Activated T-cell treated with anti-CD3 and anti-CD28 coated beads, Interleukin-2, amount 50 U/mL, for 4 hours (primary cell): ENCODE results near the gene ATP10A. TPM values are rescaled to one million over a fixed set of nuclear protein-coding genes. Genes with fewer than 3 reads are reported as not detected.
A peak's percentile ranks its signal among the peaks of the same experiment; 100 is the strongest.

Source experiments
- ATAC-seq, 2 donors: fragments of 200-7000 bp; cut with Tn5 transposase; one replicate each; pipeline ENCODE4 v1.10.0; 2021
- DNase-seq: peaks from one replicate; pipeline ENCODE4 v3.0.0-alpha.2; 2020
- H3K27me3 Mint-ChIP-seq: one replicate; pipeline ENCODE4 v1.8.0; 2021; ENCODE audit warnings: low read depth, mixed read lengths
- H3K36me3 Mint-ChIP-seq: one replicate; pipeline ENCODE4 v1.8.0; 2022; ENCODE audit warnings: mixed read lengths; ENCODE audit not compliant: insufficient read depth
- H3K4me1 Mint-ChIP-seq: one replicate; pipeline ENCODE4 v1.8.0; 2021; ENCODE audit warnings: low read depth, mixed read lengths
- H3K4me3 Mint-ChIP-seq: one replicate; pipeline ENCODE4 v1.8.0; 2021; ENCODE audit warnings: mild to moderate bottlenecking, moderate library complexity, mixed read lengths
- H3K9me3 Mint-ChIP-seq: one replicate; pipeline ENCODE4 v1.8.0; 2021; ENCODE audit warnings: mixed read lengths
- total RNA-seq, 3 donors: library from RNA; stranded (reverse); gene quantifications; one replicate each; pipeline ENCODE4 v1.2.1, GENCODE V29; 2021

ATP10A gene
- total RNA-seq, 3 donors from 2014 or later, result 27.0 to 31.6 (median 31.3) TPM

DNA sequence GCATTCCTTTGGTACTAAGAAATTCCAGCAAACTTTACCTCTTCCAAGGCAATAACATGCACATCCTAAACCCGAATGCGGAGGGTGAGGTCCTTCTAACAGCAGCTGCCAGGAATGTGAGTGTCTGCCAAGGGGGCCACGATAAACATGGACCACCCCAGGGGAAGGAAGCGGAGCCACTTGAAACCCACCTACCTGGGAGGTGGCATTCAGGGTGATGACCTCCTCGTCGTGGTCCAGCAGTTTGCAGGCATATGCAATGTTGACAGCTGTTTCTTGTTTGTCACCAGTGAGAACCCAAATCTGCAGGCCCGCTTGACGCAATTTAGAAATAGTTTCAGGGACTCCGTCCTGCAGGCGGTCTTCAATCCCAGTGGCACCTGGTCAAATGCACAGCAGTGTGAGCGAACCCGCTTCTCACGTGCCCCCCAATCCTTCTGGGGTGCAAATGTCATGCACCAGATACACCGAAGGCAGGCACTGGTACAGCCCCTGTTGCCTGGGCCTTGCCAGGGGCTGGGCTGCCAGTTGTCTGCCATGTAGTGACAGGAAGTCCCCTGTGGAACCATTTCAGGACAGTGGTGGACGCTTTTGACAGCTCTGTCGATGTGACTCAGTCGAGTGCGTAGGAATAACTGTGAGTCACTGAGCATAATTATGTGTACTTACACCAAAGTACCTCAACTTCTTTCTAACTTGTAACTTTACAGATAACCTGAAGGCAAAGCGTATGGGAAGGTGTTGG, 161.2 kb downstream of the ATP10A start:
- no peak for ATAC-seq
- H3K9me3 Mint-ChIP-seq, result no peaks in the 10 kb centered on the region

DNA sequence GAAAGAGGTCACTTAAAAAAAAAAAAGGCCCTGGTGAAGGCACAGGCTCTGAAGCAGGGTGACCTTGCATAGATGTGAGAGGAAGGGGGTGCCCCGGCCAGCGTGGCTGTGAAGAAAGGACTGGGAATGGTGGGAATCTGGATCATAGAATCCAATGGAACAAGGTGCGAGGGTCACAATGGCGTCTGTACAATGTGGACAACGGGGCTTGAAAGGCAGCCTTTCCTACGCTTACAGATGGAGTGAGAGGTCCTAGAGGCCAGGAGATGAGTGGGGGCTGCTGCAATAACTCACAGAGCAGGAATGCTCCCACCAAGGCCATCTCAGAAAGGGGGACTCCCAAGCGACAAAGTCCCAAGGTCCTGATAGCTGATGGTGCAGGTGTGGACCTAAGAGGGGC, 162.2 kb downstream of the ATP10A start:
- Mint-ChIP-seq H3K9me3 (no peaks in the 10 kb centered on the region), H3K4me3 (no peak overlapping the region), H3K27me3 (no peaks in the 10 kb centered on the region), H3K4me1 (no peaks in the 10 kb centered on the region), H3K36me3 (peaks cover 31% of the 10 kb centered on the region)
- DNase-seq, result no peak
- ATAC-seq, result no peak

More for the DNA sequence above, 161.2 kb downstream of the ATP10A start:
- DNase-seq, result no peak
- H3K36me3 Mint-ChIP-seq, result peaks cover 29% of the 10 kb centered on the region
- no peak overlapping the region for H3K4me3 Mint-ChIP-seq
- no peaks in the 10 kb centered on the region for H3K4me1 Mint-ChIP-seq
- H3K27me3 Mint-ChIP-seq, result no peaks in the 10 kb centered on the region

DNA sequence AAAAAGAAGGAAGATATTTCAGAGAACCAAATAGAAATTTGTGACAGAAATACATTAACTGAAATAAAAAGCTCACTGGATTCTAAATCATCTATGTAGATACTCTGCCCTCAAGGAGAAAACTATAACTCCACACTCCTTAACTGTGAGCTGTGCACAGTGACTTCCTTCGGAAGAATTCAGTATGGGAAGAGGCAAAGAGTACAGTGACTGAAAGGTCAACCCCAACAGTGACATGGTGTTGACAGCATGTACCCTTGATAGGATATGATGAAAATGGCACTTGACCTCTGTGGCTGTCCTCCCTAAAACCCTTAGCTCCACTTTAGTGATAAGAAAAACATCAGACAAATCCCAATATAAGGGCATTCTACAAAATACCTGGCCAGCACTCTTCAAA, 165.5 kb downstream of the ATP10A start:
- H3K36me3 Mint-ChIP-seq, result peaks cover 36% of the 10 kb centered on the region
- no peaks in the 10 kb centered on the region for H3K27me3 Mint-ChIP-seq
- H3K4me3 Mint-ChIP-seq, result no peak overlapping the region
- DNase-seq (no peak), ATAC-seq (no peak)
- H3K9me3 Mint-ChIP-seq, result no peaks in the 10 kb centered on the region
- H3K4me1 Mint-ChIP-seq, result no peaks in the 10 kb centered on the region

GRCh38 chr15:25695875-25696760, 167.0 kb downstream of the ATP10A start:
- DNase-seq (no peak), ATAC-seq (no peak)
- H3K4me3 Mint-ChIP-seq, result no peak overlapping the region
- H3K36me3 Mint-ChIP-seq, result peaks cover 35% of the 10 kb centered on the region
- H3K27me3 Mint-ChIP-seq, result no peaks in the 10 kb centered on the region
- no peaks in the 10 kb centered on the region for H3K4me1 Mint-ChIP-seq
- H3K9me3 Mint-ChIP-seq, result no peaks in the 10 kb centered on the region

DNA sequence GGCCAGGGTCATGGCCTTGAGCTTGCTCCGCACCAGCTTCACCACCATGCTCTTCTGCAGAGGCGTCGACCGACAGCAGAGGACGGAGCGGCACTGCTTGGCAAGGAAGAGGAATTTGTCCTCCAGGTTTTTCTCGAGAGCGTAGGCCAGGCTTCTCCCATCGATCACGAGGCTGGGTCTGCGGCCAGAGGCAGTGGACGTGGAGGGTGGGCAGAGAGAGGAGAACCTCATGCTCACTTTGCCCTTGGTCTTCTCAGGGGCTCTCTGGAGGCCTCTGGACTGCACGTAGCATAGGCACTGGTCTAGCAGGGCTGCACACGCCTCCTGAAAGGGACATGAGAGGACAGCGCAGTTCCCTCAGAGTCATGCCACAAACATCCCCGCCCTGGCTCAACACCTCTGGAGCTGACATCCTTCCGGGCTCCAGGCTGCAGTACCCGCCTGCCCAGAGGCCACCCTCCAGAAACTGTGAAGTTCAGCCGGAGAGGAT, 168.3 kb downstream of the ATP10A start:
- Mint-ChIP-seq H3K27me3 (no peaks in the 10 kb centered on the region), H3K36me3 (peaks cover 32% of the 10 kb centered on the region), H3K4me3 (no peak overlapping the region), H3K4me1 (no peaks in the 10 kb centered on the region), H3K9me3 (no peaks in the 10 kb centered on the region)
- DNase-seq (no peak), ATAC-seq (no peak)

- H3K27me3 Mint-ChIP-seq, result no peaks in the 10 kb centered on the region
- H3K4me1 Mint-ChIP-seq, result no peaks in the 10 kb centered on the region
- ATAC-seq, result no peak
- H3K4me3 Mint-ChIP-seq, result no peak overlapping the region
- peaks cover 30% of the 10 kb centered on the region for H3K36me3 Mint-ChIP-seq
- DNase-seq, result no peak
- no peaks in the 10 kb centered on the region for H3K9me3 Mint-ChIP-seq
These were observed 168.9 kb downstream of the ATP10A start for GRCh38 chr15:25694239-25694584.

- H3K36me3 Mint-ChIP-seq, result peaks cover 24% of the 10 kb centered on the region
- H3K4me3 Mint-ChIP-seq, result no peak overlapping the region
- ATAC-seq, result peak; percentile 48 to 53
- no peaks in the 10 kb centered on the region for H3K4me1 Mint-ChIP-seq
- H3K9me3 Mint-ChIP-seq, result no peaks in the 10 kb centered on the region
- no peaks in the 10 kb centered on the region for H3K27me3 Mint-ChIP-seq
- no peak for DNase-seq
These were observed 169.5 kb downstream of the ATP10A start for GRCh38 chr15:25693321-25694238.

- no peak overlapping the region for H3K4me3 Mint-ChIP-seq
- ATAC-seq (no peak), DNase-seq (no peak)
- H3K9me3 Mint-ChIP-seq, result no peaks in the 10 kb centered on the region
- H3K36me3 Mint-ChIP-seq, result peaks cover 21% of the 10 kb centered on the region
- no peaks in the 10 kb centered on the region for H3K4me1 Mint-ChIP-seq
- H3K27me3 Mint-ChIP-seq, result no peaks in the 10 kb centered on the region
These were observed 171.3 kb downstream of the ATP10A start for GRCh38 chr15:25691544-25692430.

GRCh38 chr15:25690673-25691543, 172.2 kb downstream of the ATP10A start:
- H3K27me3 Mint-ChIP-seq, result no peaks in the 10 kb centered on the region
- H3K36me3 Mint-ChIP-seq, result peaks cover 22% of the 10 kb centered on the region
- no peak for ATAC-seq

GRCh38 chr15:25689592-25689991, 173.5 kb downstream of the ATP10A start:
- Mint-ChIP-seq H3K9me3 (no peaks in the 10 kb centered on the region), H3K36me3 (peaks cover 25% of the 10 kb centered on the region), H3K4me1 (no peaks in the 10 kb centered on the region), H3K27me3 (no peaks in the 10 kb centered on the region), H3K4me3 (no peak overlapping the region)
- ATAC-seq (no peak), DNase-seq (no peak)

More at GRCh38 chr15:25690673-25691543, 172.2 kb downstream of the ATP10A start:
- DNase-seq, result no peak
- no peaks in the 10 kb centered on the region for H3K9me3 Mint-ChIP-seq
- H3K4me3 Mint-ChIP-seq, result no peak overlapping the region
- no peaks in the 10 kb centered on the region for H3K4me1 Mint-ChIP-seq

- Mint-ChIP-seq H3K4me3 (no peak overlapping the region), H3K9me3 (no peaks in the 10 kb centered on the region), H3K4me1 (no peaks in the 10 kb centered on the region), H3K36me3 (peaks cover 20% of the 10 kb centered on the region), H3K27me3 (no peaks in the 10 kb centered on the region)
- DNase-seq, result no peak
- no peak for ATAC-seq
These were observed 175.0 kb downstream of the ATP10A start for GRCh38 chr15:25688166-25688565.

- Mint-ChIP-seq H3K9me3 (no peaks in the 10 kb centered on the region), H3K36me3 (peaks cover 22% of the 10 kb centered on the region), H3K4me3 (no peak overlapping the region), H3K4me1 (no peaks in the 10 kb centered on the region), H3K27me3 (no peaks in the 10 kb centered on the region)
- no peak for ATAC-seq
- no peak for DNase-seq
These were observed 175.4 kb downstream of the ATP10A start for GRCh38 chr15:25687689-25688088.
